ENCODE data around the gene PRAMEF14. TPM values are rescaled to one million over a fixed set of nuclear protein-coding genes. Genes with fewer than 3 reads are reported as not detected.
A peak's percentile ranks its signal among the peaks of the same experiment; 100 is the strongest.
"Not testable (repeated sequence)": the region's sequence is repeated elsewhere in the genome, so short reads cannot be mapped to it uniquely, and the experiment has no call there.

The PRAMEF14 gene
- total RNA-seq, 3 donors from 2014 or later: not detected

- H3K9me3 ChIP-seq; H3K27ac ChIP-seq; DNase-seq (ENCODE audit: low spot score in 2 of 2); H3K4me3 ChIP-seq; H3K36me3 ChIP-seq; H3K4me1 ChIP-seq; H3K27me3 ChIP-seq; intact Hi-C loops (cut with DNase I; ENCODE audit: low total_unique reads): not testable (repeated sequence)
- TF ChIP-seq, protein P1, sequence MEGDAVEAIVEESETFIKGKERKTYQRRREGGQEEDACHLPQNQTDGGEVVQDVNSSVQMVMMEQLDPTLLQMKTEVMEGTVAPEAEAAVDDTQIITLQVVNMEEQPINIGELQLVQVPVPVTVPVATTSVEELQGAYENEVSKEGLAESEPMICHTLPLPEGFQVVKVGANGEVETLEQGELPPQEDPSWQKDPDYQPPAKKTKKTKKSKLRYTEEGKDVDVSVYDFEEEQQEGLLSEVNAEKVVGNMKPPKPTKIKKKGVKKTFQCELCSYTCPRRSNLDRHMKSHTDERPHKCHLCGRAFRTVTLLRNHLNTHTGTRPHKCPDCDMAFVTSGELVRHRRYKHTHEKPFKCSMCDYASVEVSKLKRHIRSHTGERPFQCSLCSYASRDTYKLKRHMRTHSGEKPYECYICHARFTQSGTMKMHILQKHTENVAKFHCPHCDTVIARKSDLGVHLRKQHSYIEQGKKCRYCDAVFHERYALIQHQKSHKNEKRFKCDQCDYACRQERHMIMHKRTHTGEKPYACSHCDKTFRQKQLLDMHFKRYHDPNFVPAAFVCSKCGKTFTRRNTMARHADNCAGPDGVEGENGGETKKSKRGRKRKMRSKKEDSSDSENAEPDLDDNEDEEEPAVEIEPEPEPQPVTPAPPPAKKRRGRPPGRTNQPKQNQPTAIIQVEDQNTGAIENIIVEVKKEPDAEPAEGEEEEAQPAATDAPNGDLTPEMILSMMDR (IDR thresholded peaks at IDR 0.05): peak; percentile 11 to 55 (median 25)
Observed at GRCh38 chr1:13356774-13357173, 9.8 kb upstream of the PRAMEF14 start.

DNA sequence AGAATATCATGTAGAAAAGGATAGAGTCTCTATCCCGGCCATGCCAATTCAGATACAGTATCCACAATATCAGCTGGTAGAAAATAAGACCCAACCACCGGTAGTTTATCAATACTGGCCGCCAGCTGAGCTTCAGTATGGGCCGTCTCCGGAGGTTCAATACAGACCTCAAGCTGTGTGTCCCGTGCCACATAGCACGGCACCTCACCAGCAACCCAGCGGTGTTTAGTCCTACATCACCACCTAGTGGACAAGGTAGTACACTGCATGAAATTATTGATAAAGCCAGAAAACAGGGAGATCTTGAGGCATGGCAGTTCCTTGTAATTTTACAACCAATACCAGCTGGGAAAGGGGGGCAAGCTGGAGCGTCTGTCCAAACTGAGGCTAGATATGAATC, 7.5 kb upstream of the PRAMEF14 start:
- H3K27me3 ChIP-seq; H3K27ac ChIP-seq; H3K9me3 ChIP-seq; DNase-seq (ENCODE audit: low spot score in 2 of 2); H3K36me3 ChIP-seq; H3K4me1 ChIP-seq; intact Hi-C loops (cut with DNase I; ENCODE audit: low total_unique reads); H3K4me3 ChIP-seq: not testable (repeated sequence)

DNA sequence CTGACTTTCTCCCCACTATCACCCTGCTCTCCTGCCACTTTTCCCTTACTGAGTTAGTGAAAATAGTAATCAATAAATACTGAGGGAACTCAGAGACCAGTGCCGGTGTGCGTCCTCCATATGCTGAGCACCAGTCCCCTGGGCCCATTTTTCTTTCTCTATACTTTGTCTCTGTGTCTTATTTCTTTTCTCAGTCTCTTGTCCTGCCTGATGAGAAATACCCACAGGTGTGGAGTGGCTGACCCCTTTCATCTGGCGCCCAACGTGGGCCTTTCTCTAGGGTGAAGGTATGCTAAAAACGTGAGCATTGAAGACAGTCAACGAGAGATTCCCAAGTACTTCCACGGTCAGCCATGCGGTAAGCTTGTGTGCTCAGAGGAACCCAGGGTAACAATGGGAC, 6.5 kb upstream of the PRAMEF14 start:
- intact Hi-C loops (cut with DNase I; ENCODE audit: low total_unique reads); DNase-seq (ENCODE audit: low spot score in 2 of 2); H3K27ac ChIP-seq; H3K9me3 ChIP-seq; H3K27me3 ChIP-seq; H3K36me3 ChIP-seq; H3K4me1 ChIP-seq; H3K4me3 ChIP-seq: not testable (repeated sequence)

DNA sequence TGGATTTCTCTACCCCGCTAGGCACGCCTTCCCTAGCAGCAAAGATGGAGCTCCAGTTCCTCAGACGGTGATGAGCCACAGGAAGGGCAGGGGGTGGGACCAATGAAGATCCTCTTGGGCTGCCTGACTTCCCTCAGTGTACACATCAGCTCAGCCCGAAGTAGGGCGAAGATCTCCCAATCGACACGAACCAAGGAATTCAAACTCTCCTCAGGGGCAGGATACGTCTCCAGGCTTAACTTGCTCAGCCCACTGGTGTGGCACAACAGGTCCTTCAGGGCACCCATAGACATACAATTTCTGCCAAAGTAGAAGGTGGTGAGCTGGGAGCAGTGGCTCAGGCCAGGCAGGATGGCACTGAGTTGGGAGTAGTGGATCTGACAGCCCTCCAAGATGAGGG, 4.4 kb downstream of the PRAMEF14 start:
- H3K36me3 ChIP-seq; H3K27ac ChIP-seq; H3K27me3 ChIP-seq; H3K4me3 ChIP-seq; H3K9me3 ChIP-seq; DNase-seq (ENCODE audit: low spot score in 2 of 2); intact Hi-C loops (cut with DNase I; ENCODE audit: low total_unique reads); H3K4me1 ChIP-seq: not testable (repeated sequence)

DNA sequence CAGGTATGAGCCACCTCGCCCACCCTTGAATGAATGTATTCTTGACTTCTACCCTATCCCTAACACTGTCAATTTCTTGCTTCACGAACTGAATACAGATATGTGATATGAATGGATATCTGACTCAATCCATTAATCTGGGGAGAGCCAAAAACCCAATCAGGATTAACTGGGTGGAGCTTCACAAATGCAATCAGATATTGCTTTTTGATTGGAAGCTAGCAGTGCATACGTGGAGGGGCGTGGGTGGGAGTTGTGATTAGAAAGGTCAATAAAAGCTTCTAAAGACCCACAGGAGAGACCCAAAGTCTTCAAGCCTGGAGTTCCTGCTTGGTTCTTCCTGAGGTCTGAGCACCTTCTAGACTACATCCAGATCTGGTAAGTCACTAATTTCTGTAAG, 31.7 kb downstream of the PRAMEF14 start, which contains the start of gene PRAMEF15:
Gene PRAMEF15, plus strand, starts transcription at position 301 of the 400 bp plus-strand sequence. CDS start 2,827 bp downstream, outside the sequence.
- H3K9me3 ChIP-seq; H3K27me3 ChIP-seq; DNase-seq (ENCODE audit: low spot score in 2 of 2); H3K36me3 ChIP-seq; H3K4me1 ChIP-seq; H3K27ac ChIP-seq; intact Hi-C loops (cut with DNase I; ENCODE audit: low total_unique reads); H3K4me3 ChIP-seq: not testable (repeated sequence)

- intact Hi-C loops (cut with DNase I; ENCODE audit: low total_unique reads); H3K4me1 ChIP-seq; H3K4me3 ChIP-seq; H3K27me3 ChIP-seq; H3K9me3 ChIP-seq; DNase-seq (ENCODE audit: low spot score in 2 of 2); H3K36me3 ChIP-seq; H3K27ac ChIP-seq: not testable (repeated sequence)
Observed at GRCh38 chr1:13303239-13303638, 43.7 kb downstream of the PRAMEF14 start, which contains the start of gene PRAMEF33. Gene PRAMEF33, plus strand, starts transcription at chr1:13303539. Its CDS starts 2,416 bp downstream, at chr1:13305955.

DNA sequence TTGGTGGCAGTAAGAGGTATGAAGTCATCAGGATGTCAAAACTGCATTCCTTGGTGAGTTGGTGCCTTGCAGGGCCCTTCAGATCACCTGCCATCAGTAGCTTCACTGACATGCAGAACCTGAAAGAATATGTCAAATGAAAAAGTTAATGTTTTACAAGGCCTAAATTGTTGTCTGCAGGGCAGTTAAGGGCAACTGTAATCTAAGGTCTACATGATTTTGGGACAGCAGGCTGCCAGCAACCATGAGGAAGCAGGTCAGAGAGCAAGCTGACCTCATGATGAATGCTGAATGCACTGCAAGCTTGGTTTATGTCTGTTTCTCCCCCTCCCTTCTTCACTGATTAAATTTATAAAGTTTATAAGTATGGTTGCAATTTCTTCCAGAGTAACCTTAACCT, 44.7 kb downstream of the PRAMEF14 start:
- H3K4me3 ChIP-seq; H3K9me3 ChIP-seq; intact Hi-C loops (cut with DNase I; ENCODE audit: low total_unique reads); H3K36me3 ChIP-seq; H3K27ac ChIP-seq; H3K4me1 ChIP-seq; DNase-seq (ENCODE audit: low spot score in 2 of 2); H3K27me3 ChIP-seq: not testable (repeated sequence)

GRCh38 chr1:13298699-13299098, 48.2 kb downstream of the PRAMEF14 start:
- H3K9me3 ChIP-seq; H3K27me3 ChIP-seq; intact Hi-C loops (cut with DNase I; ENCODE audit: low total_unique reads); H3K4me3 ChIP-seq; H3K4me1 ChIP-seq; DNase-seq (ENCODE audit: low spot score in 2 of 2); H3K36me3 ChIP-seq; H3K27ac ChIP-seq: not testable (repeated sequence)

DNA sequence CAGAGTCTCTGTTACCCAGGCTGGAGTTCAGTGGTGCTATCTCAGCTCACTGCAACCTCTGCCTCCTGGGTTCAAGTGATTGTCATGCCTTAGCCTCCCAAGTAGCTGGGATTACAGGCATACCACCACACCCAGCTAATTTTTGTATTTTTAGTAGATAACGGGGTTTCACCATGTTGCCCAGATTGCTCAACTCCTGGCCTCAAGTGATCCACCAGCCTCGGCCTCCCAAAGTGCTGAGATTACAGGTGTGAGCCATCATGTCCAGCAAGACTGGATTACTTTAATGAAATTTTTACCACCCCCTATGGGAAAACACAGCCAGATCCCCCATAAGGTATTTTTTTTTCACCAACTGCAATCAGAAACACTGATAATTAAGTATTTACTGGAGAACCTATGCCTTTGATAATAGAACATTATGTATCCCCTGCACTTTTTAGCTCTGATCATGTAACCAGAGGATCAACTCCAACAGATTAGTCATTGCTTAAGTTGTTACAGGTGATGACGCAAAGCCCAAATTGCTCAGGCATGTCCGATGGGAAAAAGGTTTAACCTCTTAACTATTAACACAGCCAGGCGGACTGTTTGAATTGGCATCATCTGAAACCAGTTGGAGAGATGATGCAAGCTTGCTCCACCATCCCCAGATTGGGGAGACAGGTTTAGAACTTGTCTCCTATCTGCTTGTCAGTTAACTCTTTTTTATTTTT, 49.6 kb downstream of the PRAMEF14 start:
- H3K4me3 ChIP-seq, H3K9me3 ChIP-seq, H3K4me1 ChIP-seq: not testable (repeated sequence)

More for the DNA sequence above, 49.6 kb downstream of the PRAMEF14 start:
- H3K27me3 ChIP-seq; intact Hi-C loops (cut with DNase I; ENCODE audit: low total_unique reads); H3K27ac ChIP-seq; DNase-seq (ENCODE audit: low spot score in 2 of 2); H3K36me3 ChIP-seq: not testable (repeated sequence)

Other genes starting within 250 kb of the PRAMEF14 start
- gene HNRNPCL2, start 230.3 kb downstream of the PRAMEF14 start, total RNA-seq: not detected
- not detected for gene PRAMEF26, start 191.1 kb downstream of the PRAMEF14 start, total RNA-seq
- gene HNRNPCL4, start 181.5 kb downstream of the PRAMEF14 start, total RNA-seq: not detected
- gene PRAMEF9, start 175.3 kb downstream of the PRAMEF14 start, total RNA-seq: not detected
- gene PRAMEF13, start 145.7 kb downstream of the PRAMEF14 start, total RNA-seq: not detected
- not detected for gene PRAMEF18, start 121.0 kb downstream of the PRAMEF14 start, total RNA-seq
- not detected for gene PRAMEF5, start 92.9 kb downstream of the PRAMEF14 start, total RNA-seq
- gene PRAMEF8, start 62.0 kb downstream of the PRAMEF14 start, total RNA-seq: not detected
- gene PRAMEF33, start 43.6 kb downstream of the PRAMEF14 start, total RNA-seq: not detected
- not detected for gene PRAMEF15, start 31.6 kb downstream of the PRAMEF14 start, total RNA-seq
- gene PRAMEF19, start 24.8 kb upstream of the PRAMEF14 start, total RNA-seq: not detected
- gene PRAMEF17, start 42.5 kb upstream of the PRAMEF14 start, total RNA-seq: not detected
- gene PRAMEF20, start 63.3 kb upstream of the PRAMEF14 start, total RNA-seq: not detected
- gene LRRC38, start 166.9 kb upstream of the PRAMEF14 start, total RNA-seq: under 1 TPM in 1 of 3 donors, not detected in 2; 0.15 TPM
- 10 to 100 TPM; 18.1 to 38.8 (median 29.2) TPM for gene PDPN, start 236.7 kb upstream of the PRAMEF14 start, total RNA-seq